Astrocyte (in vitro differentiated cells and primary cell): ENCODE results near the gene GREB1L. TPM values are rescaled to one million over a fixed set of nuclear protein-coding genes. Genes with fewer than 3 reads are reported as not detected.
A peak's percentile ranks its signal among the peaks of the same experiment; 100 is the strongest.

Experiments
- DNase-seq: peaks from one replicate; pipeline ENCODE4 v3.0.0-alpha.2; 2010; ENCODE audit warnings: low read depth
- FAIRE-seq: peaks from 2 replicates; lab custom pipeline; 2011; peaks lifted over from hg19 to GRCh38; lab: Jason Lieb, UNC
- H2AFZ ChIP-seq: 2 replicates; pipeline ENCODE4 v1.6.0; 2012; ENCODE audit warnings: low read depth, low read length, inconsistent platforms
- H3K27ac ChIP-seq: 2 replicates; pipeline ENCODE4 v1.5.1; 2011; ENCODE audit warnings: low read depth, low read length, inconsistent platforms
- H3K27me3 ChIP-seq: 2 replicates; pipeline ENCODE4 v1.6.0; 2011; ENCODE audit warnings: low read length, inconsistent platforms; ENCODE audit not compliant: insufficient read depth
- H3K36me3 ChIP-seq: 2 replicates; pipeline ENCODE4 v1.5.1; 2011; ENCODE audit warnings: low read length, inconsistent platforms; ENCODE audit not compliant: insufficient read depth
- H3K4me1 ChIP-seq: 2 replicates; pipeline ENCODE4 v1.5.1; 2011; ENCODE audit warnings: low read length, inconsistent platforms; ENCODE audit not compliant: insufficient read depth
- H3K4me2 ChIP-seq: 2 replicates; pipeline ENCODE4 v1.6.0; 2012; ENCODE audit warnings: low read length, inconsistent platforms
- H3K4me3 ChIP-seq: 2 replicates; pipeline ENCODE4 v1.5.1; 2011; ENCODE audit warnings: low read depth, mild to moderate bottlenecking, low read length, inconsistent platforms; ENCODE audit not compliant: insufficient read depth
- H3K79me2 ChIP-seq: 2 replicates; pipeline ENCODE4 v1.6.0; 2012; ENCODE audit warnings: mild to moderate bottlenecking, low read length, inconsistent platforms; ENCODE audit not compliant: insufficient read depth
- H3K9ac ChIP-seq: 2 replicates; pipeline ENCODE4 v1.6.0; 2012; ENCODE audit warnings: mild to moderate bottlenecking, low read length, inconsistent platforms
- H3K9me3 ChIP-seq: 2 replicates; pipeline ENCODE4 v1.5.1; 2012; ENCODE audit warnings: low read depth, mild to moderate bottlenecking, low read length, inconsistent platforms; ENCODE audit not compliant: insufficient read depth
- H4K20me1 ChIP-seq: 2 replicates; pipeline ENCODE4 v1.6.0; 2012; ENCODE audit warnings: low read length, inconsistent platforms; ENCODE audit not compliant: insufficient read depth
- H3K27ac Mint-ChIP-seq: one replicate; pipeline ENCODE4 v1.8.0; 2021; ENCODE audit warnings: mild to moderate bottlenecking, mixed read lengths; ENCODE audit not compliant: unreplicated experiment
- H3K27me3 Mint-ChIP-seq: one replicate; pipeline ENCODE4 v1.8.0; 2021; ENCODE audit warnings: low read depth, mixed read lengths; ENCODE audit not compliant: unreplicated experiment
- H3K36me3 Mint-ChIP-seq: one replicate; pipeline ENCODE4 v1.8.0; 2021; ENCODE audit warnings: low read depth, mixed read lengths; ENCODE audit not compliant: unreplicated experiment
- H3K4me1 Mint-ChIP-seq: one replicate; pipeline ENCODE4 v1.8.0; 2021; ENCODE audit warnings: low read depth, mixed read lengths; ENCODE audit not compliant: unreplicated experiment
- H3K4me3 Mint-ChIP-seq: one replicate; pipeline ENCODE4 v1.8.0; 2021; ENCODE audit warnings: mild to moderate bottlenecking, moderate library complexity, mixed read lengths; ENCODE audit not compliant: unreplicated experiment
- H3K9me3 Mint-ChIP-seq: one replicate; pipeline ENCODE4 v1.8.0; 2021; ENCODE audit warnings: mild to moderate bottlenecking, mixed read lengths; ENCODE audit not compliant: unreplicated experiment
- EZH2 ChIP-seq: IDR thresholded peaks from 2 replicates; pipeline ENCODE4 v1.6.1; 2012; ENCODE audit warnings: mild to moderate bottlenecking, low read length, inconsistent platforms; ENCODE audit not compliant: insufficient read depth
- total RNA-seq: library from RNA; stranded (reverse); gene quantifications from 2 replicates; pipeline ENCODE4 v1.2.1, GENCODE V29; 2021
- TF ChIP-seq, protein P1 (sequence below): IDR thresholded peaks from 2 replicates; pipeline ENCODE4 v1.5.1; 2011; ENCODE audit warnings: low read depth, mild to moderate bottlenecking, inconsistent platforms, low read length, moderate library complexity; ENCODE audit not compliant: insufficient read depth

The GREB1L gene
- total RNA-seq, 1 donor from 2014 or later, result 16.2 TPM

DNA sequence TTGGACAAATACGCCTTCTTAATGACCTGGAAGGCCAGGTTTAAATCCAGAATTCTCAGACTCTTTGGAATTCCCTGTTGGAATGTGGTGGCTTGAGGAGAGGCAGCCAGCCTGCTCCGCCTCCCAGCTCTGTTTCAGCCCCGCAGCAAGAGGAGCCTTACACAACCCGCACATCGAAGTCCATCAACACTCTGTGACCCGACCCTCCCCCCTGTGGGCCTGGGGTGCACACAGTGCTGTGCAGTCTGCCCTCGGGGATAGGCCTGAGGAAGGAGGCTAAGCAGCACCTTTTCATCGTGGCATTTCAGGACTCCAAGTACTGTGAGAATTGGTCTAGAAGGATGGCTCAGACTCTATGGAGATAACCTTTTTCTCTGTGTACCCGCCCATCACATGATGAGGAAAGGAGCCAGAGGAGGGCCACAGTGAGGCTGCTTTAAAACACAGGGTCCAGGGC, 73.7 kb downstream of the GREB1L start:
- peak overlapping the region; percentile 44 for H3K27ac ChIP-seq
- H3K9ac ChIP-seq, result peak overlapping the region; percentile 38
- Mint-ChIP-seq H3K4me1 (peaks cover 14% of the 10 kb centered on the region), H3K36me3 (no peaks in the 10 kb centered on the region), H3K27me3 (no peaks in the 10 kb centered on the region), H3K4me3 (no peak overlapping the region), H3K27ac (no peak overlapping the region), H3K9me3 (no peaks in the 10 kb centered on the region)
- H3K4me2 ChIP-seq, result peak overlapping the region; percentile 20
- no peaks in the 10 kb centered on the region for H4K20me1 ChIP-seq
- TF ChIP-seq, protein P1, sequence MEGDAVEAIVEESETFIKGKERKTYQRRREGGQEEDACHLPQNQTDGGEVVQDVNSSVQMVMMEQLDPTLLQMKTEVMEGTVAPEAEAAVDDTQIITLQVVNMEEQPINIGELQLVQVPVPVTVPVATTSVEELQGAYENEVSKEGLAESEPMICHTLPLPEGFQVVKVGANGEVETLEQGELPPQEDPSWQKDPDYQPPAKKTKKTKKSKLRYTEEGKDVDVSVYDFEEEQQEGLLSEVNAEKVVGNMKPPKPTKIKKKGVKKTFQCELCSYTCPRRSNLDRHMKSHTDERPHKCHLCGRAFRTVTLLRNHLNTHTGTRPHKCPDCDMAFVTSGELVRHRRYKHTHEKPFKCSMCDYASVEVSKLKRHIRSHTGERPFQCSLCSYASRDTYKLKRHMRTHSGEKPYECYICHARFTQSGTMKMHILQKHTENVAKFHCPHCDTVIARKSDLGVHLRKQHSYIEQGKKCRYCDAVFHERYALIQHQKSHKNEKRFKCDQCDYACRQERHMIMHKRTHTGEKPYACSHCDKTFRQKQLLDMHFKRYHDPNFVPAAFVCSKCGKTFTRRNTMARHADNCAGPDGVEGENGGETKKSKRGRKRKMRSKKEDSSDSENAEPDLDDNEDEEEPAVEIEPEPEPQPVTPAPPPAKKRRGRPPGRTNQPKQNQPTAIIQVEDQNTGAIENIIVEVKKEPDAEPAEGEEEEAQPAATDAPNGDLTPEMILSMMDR, result no peak
- TF ChIP-seq EZH2, result no peak
- H2AFZ ChIP-seq, result peak overlapping the region; percentile 85
- H3K4me1 ChIP-seq, result peaks cover 8% of the 10 kb centered on the region
- H3K79me2 ChIP-seq, result no peaks in the 10 kb centered on the region
- no peaks in the 10 kb centered on the region for H3K27me3 ChIP-seq
- no peaks in the 10 kb centered on the region for H3K9me3 ChIP-seq
- no peaks in the 10 kb centered on the region for H3K36me3 ChIP-seq
- H3K4me3 ChIP-seq, result no peak overlapping the region
- no peak for FAIRE-seq
- DNase-seq, result peak; percentile 84

DNA sequence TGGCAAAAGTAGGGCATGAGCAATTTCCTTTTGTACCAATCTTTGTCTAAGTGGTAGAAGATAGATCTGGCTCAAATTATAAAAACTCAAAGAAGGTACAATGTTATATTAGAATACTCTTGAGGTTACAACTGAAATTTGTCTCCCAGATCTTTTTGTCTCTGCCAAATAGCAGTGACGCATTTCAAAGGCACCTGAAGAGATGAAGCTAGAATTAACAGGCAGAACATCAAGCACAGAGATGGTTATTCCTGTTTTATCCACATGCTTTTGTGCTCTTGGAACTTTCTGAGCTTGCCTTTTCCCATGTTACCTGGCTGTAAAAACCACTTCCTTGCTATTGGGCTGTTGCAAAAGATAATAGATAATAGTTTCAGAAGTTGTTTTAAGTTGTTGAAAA, 74.3 kb downstream of the GREB1L start:
- no peaks in the 10 kb centered on the region for H3K9me3 ChIP-seq
- peak overlapping the region; percentile 44 for H3K27ac ChIP-seq
- Mint-ChIP-seq H3K27ac (no peak overlapping the region), H3K4me3 (no peak overlapping the region), H3K36me3 (no peaks in the 10 kb centered on the region), H3K4me1 (peaks cover 14% of the 10 kb centered on the region), H3K27me3 (no peaks in the 10 kb centered on the region), H3K9me3 (no peaks in the 10 kb centered on the region)
- no peaks in the 10 kb centered on the region for H4K20me1 ChIP-seq
- H3K4me1 ChIP-seq, result peaks cover 8% of the 10 kb centered on the region
- no peak for TF ChIP-seq EZH2
- TF ChIP-seq, protein P1, result no peak
- H3K4me2 ChIP-seq, result peak overlapping the region; percentile 20
- H3K9ac ChIP-seq, result no peak overlapping the region
- FAIRE-seq (no peak), DNase-seq (peak; percentile 76)
- H3K79me2 ChIP-seq, result no peaks in the 10 kb centered on the region
- H3K27me3 ChIP-seq, result no peaks in the 10 kb centered on the region
- H2AFZ ChIP-seq, result no peak overlapping the region
- H3K4me3 ChIP-seq, result no peak overlapping the region
- H3K36me3 ChIP-seq, result no peaks in the 10 kb centered on the region

- Histone ChIP-seq H3K4me3 (no peak overlapping the region), H3K36me3 (no peaks in the 10 kb centered on the region), H3K4me2 (no peak overlapping the region), H3K27ac (no peak overlapping the region), H3K9me3 (no peaks in the 10 kb centered on the region), H3K79me2 (no peaks in the 10 kb centered on the region), H3K9ac (no peak overlapping the region), H2AFZ (no peak overlapping the region), H3K4me1 (no peaks in the 10 kb centered on the region), H4K20me1 (no peaks in the 10 kb centered on the region), H3K27me3 (no peaks in the 10 kb centered on the region)
- no peak for DNase-seq
- Mint-ChIP-seq H3K4me3 (no peak overlapping the region), H3K4me1 (no peaks in the 10 kb centered on the region), H3K27me3 (no peaks in the 10 kb centered on the region), H3K27ac (no peak overlapping the region), H3K9me3 (no peaks in the 10 kb centered on the region), H3K36me3 (no peaks in the 10 kb centered on the region)
- FAIRE-seq, result no peak
- TF ChIP-seq, protein P1, result no peak
- TF ChIP-seq EZH2, result no peak
Measured at GRCh38 chr18:21321711-21322110, 79.7 kb downstream of the GREB1L start.
